K562 (cell line): ENCODE measurements around the gene IQUB. TPM values are rescaled to one million over a fixed set of nuclear protein-coding genes. Genes with fewer than 3 reads are reported as not detected.

Experiments
- ATAC-seq: fragments of 200-7000 bp; cut with Tn5 transposase; 3 replicates; pipeline ENCODE4 v1.9.1; 2020; ENCODE audit warnings: moderate library complexity
- BruUV-seq: library from RNA; stranded (reverse); fragments of 400-500 nt; replicated peaks from 2 replicates; lab custom pipeline; 2021; lab: Mats Ljungman, UMichigan
- CTCF ChIA-PET: fragments of 300-600 bp; formaldehyde crosslinking; extraction: SDS; loops from one replicate; lab custom pipeline; 2021; ENCODE audit warnings: low intra/inter-chr PET ratio; lab: Yijun Ruan, JAX
- POLR2A ChIA-PET: fragments of 300-600, 350-650 bp; sonication (Branson Sonifier 250); formaldehyde crosslinking; extraction: SDS; loops from one replicate; lab custom pipeline; 2021; ENCODE audit warnings: antibody characterized with exemption, inconsistent platforms; lab: Yijun Ruan, JAX
- DNase-seq, 4 experiments: peaks; one replicate each; pipeline versions ENCODE4 v3.0.0 to v3.0.0-alpha.2; 2011 to 2018; ENCODE audit warnings: low spot score in 3 of 4, mixed read lengths in 3 of 4; ENCODE audit errors: extremely low read depth in 1 of 4
- FAIRE-seq: peaks from 2 replicates; lab custom pipeline; 2011; peaks lifted over from hg19 to GRCh38; lab: Jason Lieb, UNC
- H2AFZ ChIP-seq: 2 replicates; pipeline ENCODE4 v1.6.0; 2011; ENCODE audit warnings: low read depth, low read length, control low read depth, inconsistent platforms
- H3K27ac ChIP-seq: fragments of 200-600 bp; 3 replicates; pipeline ENCODE4 v1.8.0; 2011; ENCODE audit warnings: low read depth, mild to moderate bottlenecking, control low read depth, inconsistent platforms, low read length, moderate library complexity, mixed read lengths; ENCODE audit errors: extremely low read depth
- H3K27me3 ChIP-seq, 2 experiments: fragments of 300-600 bp in 1 of 2; 2 replicates in 1 of 2; 3 replicates in 1 of 2; pipeline versions ENCODE4 v1.6.0 to v1.8.0; 2011; ENCODE audit warnings: inconsistent platforms in 2 of 2, low read length in 2 of 2, mild to moderate bottlenecking in 1 of 2, mixed read lengths in 1 of 2, moderate library complexity in 1 of 2; ENCODE audit not compliant: control insufficient read depth in 2 of 2, insufficient read depth in 2 of 2
- H3K36me3 ChIP-seq: fragments of 300-600 bp; 3 replicates; pipeline ENCODE4 v1.8.0; 2011; ENCODE audit warnings: mild to moderate bottlenecking, low read length, inconsistent platforms; ENCODE audit not compliant: control insufficient read depth, insufficient read depth
- H3K4me1 ChIP-seq, 2 experiments: fragments of 200-600 bp in 1 of 2; replicated peaks in 1 of 2; 2 replicates in 1 of 2; 3 replicates in 1 of 2; pipeline versions ENCODE4 v1.5.1 to v1.8.0; 2011; ENCODE audit warnings: inconsistent platforms in 2 of 2, low read length in 2 of 2, mild to moderate bottlenecking in 1 of 2, mixed read lengths in 1 of 2, moderate library complexity in 1 of 2; ENCODE audit not compliant: control insufficient read depth in 2 of 2, insufficient read depth in 2 of 2
- H3K4me2 ChIP-seq: 2 replicates; pipeline ENCODE4 v1.6.1; 2011; ENCODE audit warnings: low read length, control low read depth, inconsistent platforms, mixed read lengths; ENCODE audit not compliant: insufficient read depth
- H3K4me3 ChIP-seq: fragments of 200-600 bp; sonication (generic), shearing (Covaris generic); 2 replicates; pipeline ENCODE4 v1.5.1; 2016; ENCODE audit warnings: control low read depth, inconsistent platforms
- H3K79me2 ChIP-seq: fragments of 200-600 bp; 3 replicates; pipeline ENCODE4 v1.8.0; 2011; ENCODE audit warnings: low read length, inconsistent platforms; ENCODE audit not compliant: control insufficient read depth, insufficient read depth
- H3K9ac ChIP-seq, 2 experiments: 2 replicates each; pipeline versions ENCODE4 v1.6.0 to v1.6.1; 2011; ENCODE audit warnings: low read depth in 2 of 2, low read length in 2 of 2, control low read depth in 1 of 2, inconsistent platforms in 1 of 2, mild to moderate bottlenecking in 1 of 2, mixed read lengths in 1 of 2; ENCODE audit not compliant: insufficient read depth in 1 of 2
- H3K9me1 ChIP-seq: one replicate; pipeline ENCODE4 v1.6.0; 2011; ENCODE audit warnings: inconsistent platforms, mild to moderate bottlenecking, low read length, moderate library complexity; ENCODE audit not compliant: control insufficient read depth, insufficient read depth
- H3K9me3 ChIP-seq: replicated peaks from 2 replicates; pipeline ENCODE4 v1.5.1; 2011; ENCODE audit warnings: low read depth, low read length, inconsistent platforms; ENCODE audit not compliant: control insufficient read depth, insufficient read depth
- H4K20me1 ChIP-seq: replicated peaks from 2 replicates; pipeline ENCODE4 v1.6.1; 2011; ENCODE audit warnings: low read length, inconsistent platforms, mixed read lengths; ENCODE audit not compliant: control insufficient read depth, insufficient read depth
- CEBPG ChIP-seq, 3 experiments: fragments of 200-800 bp in 1 of 3; sonication (Bioruptor generic) in 1 of 3; sonication (generic) in 1 of 3; formaldehyde crosslinking in 1 of 3; IDR thresholded peaks in 2 of 3; conservative IDR thresholded peaks in 1 of 3; 2 replicates each; pipeline versions ENCODE4 v1.6.1 to v1.8.0; 2016 to 2022; ENCODE audit warnings: missing compliant biosample characterization in 2 of 3, missing genetic modification characterization in 2 of 3, mild to moderate bottlenecking in 1 of 3, missing genetic modification reagents in 1 of 3
- ETV6 ChIP-seq, 3 experiments: fragments of 150-350 bp in 1 of 3; sonication (generic) in 1 of 3; formaldehyde crosslinking in 1 of 3; IDR thresholded peaks; 2 replicates each; pipeline versions ENCODE4 v1.6.1 to v1.8.0; 2014 to 2022; ENCODE audit warnings: borderline replicate concordance in 2 of 3, low read depth in 2 of 3, antibody characterized with exemption in 1 of 3, low read length in 1 of 3, mild to moderate bottlenecking in 1 of 3, missing genetic modification reagents in 1 of 3
- HNRNPUL1 ChIP-seq: fragments of 200-400 bp; formaldehyde crosslinking; IDR thresholded peaks from 2 replicates; pipeline ENCODE4 v1.6.1; 2017; ENCODE audit warnings: low read length
- KAT7 ChIP-seq: sonication (generic); formaldehyde crosslinking; IDR thresholded peaks from 2 replicates; pipeline ENCODE4 v1.8.0; 2022; ENCODE audit warnings: missing genetic modification reagents, mild to moderate bottlenecking, borderline replicate concordance
- POLR2AphosphoS5 ChIP-seq: IDR thresholded peaks from 2 replicates; pipeline ENCODE4 v1.6.1; 2011; ENCODE audit warnings: mild to moderate bottlenecking, low read depth, low read length, moderate library complexity; ENCODE audit not compliant: control insufficient read depth, insufficient read depth
- ZNF175 ChIP-seq: fragments of 200-800 bp; sonication (Bioruptor generic); IDR thresholded peaks from 2 replicates; pipeline ENCODE4 v1.6.1; 2016; ENCODE audit warnings: low read depth, mild to moderate bottlenecking, missing genetic modification characterization, missing compliant biosample characterization
- WGBS: fragments of 100-300 bp; shearing (Covaris generic); methylation state at CpG from one replicate; pipeline ENCODE4 v1.1.6; 2016; ENCODE audit warnings: low coverage, mixed read lengths; ENCODE audit not compliant: insufficient coverage; ENCODE audit errors: missing lambda C conversion rate; 5-methylcytosine and 5-hydroxymethylcytosine counted together
- in situ Hi-C: fragments of 300-500 bp; cut with MboI; formaldehyde crosslinking; loops from 4 replicates; pipeline ENCODE4 v1.15.0; 2018; ENCODE audit warnings: inconsistent platforms, mixed read lengths
- intact Hi-C: fragments of 100-400 bp; cut with micrococcal nuclease; formaldehyde crosslinking; loops from 2 replicates; pipeline ENCODE4 v1.14.2; 2022
- polyA plus RNA-seq, 8 experiments: library from polyadenylated mRNA; depleted of rRNA in 4 of 8; stranded (reverse) in 5 of 8; unstranded in 3 of 8; fragments of >200 nt; fragmentation: Nextera tagmentation in 2 of 8; fragmentation: Illumina TruSeq in 1 of 8; extraction: Ambion mirVana in 2 of 8; extraction: Trizol in 1 of 8; gene quantifications; 2 replicates each; pipeline versions ENCODE4 v1.2.1 to v1.2.3, GENCODE V29; 2011 to 2014; ENCODE audit warnings: inconsistent platforms in 1 of 8, missing spikeins in 1 of 8
- total RNA-seq, 7 experiments: library from RNA; depleted of rRNA in 6 of 7; stranded (reverse); fragments of >200 nt in 6 of 7; fragmentation: Illumina TruSeq in 2 of 7; extraction: Trizol in 2 of 7; gene quantifications; 2 replicates each; pipeline versions ENCODE4 v1.2.1 to v1.2.3, GENCODE V29; 2011 to 2021; ENCODE audit warnings: low replicate concordance in 1 of 7
- TF ChIP-seq, protein P1 (sequence below): sonication (generic); formaldehyde crosslinking; IDR thresholded peaks from 2 replicates; pipeline ENCODE4 v1.9.0; 2022; ENCODE audit warnings: mild to moderate bottlenecking, missing genetic modification reagents
- TF ChIP-seq, protein P2 (sequence below): fragments of 450-650 bp; conservative IDR thresholded peaks from 2 replicates; pipeline ENCODE4 v1.6.1; 2016; ENCODE audit warnings: missing genetic modification characterization, low read depth, mild to moderate bottlenecking, missing compliant biosample characterization, moderate library complexity
- TF ChIP-seq, protein P3 (sequence below): IDR thresholded peaks from 2 replicates; pipeline ENCODE4 v1.6.1; 2014; ENCODE audit warnings: antibody characterized with exemption

Gene IQUB
- total and polyA plus RNA-seq, 9 of the 15 experiments (the other 6 are each of a cell fraction or from before 2014, with no cell fraction given), result 0.62 to 2.6 (median 1.4) TPM

DNA sequence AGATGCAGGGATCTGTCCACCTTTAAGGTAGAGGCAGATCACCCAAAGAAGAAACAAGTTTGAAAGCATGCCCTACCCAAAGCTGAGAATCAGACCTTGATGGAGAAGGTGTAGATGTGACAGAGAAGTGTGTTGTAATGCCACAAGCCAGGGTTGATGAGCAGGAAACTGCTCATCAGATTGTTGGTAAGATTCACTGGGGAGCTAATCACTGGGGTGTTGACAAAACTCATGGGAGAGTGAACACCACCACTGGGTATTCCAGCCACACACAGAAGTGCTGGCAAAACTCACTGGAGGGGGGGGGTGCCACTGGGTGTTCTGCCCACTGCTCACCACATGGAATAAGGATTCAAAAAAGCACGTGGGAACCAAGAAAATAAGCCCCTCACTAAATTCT is 95.2 kb downstream of the IQUB start:
- H3K4me3 ChIP-seq, result no peak overlapping the region
- H3K9me1 ChIP-seq, result no peaks in the 10 kb centered on the region
- H3K36me3 ChIP-seq, result no peaks in the 10 kb centered on the region
- no peak overlapping the region for H2AFZ ChIP-seq
- H3K27me3 ChIP-seq, result no peaks in the 10 kb centered on the region
- H4K20me1 ChIP-seq, result no peaks in the 10 kb centered on the region
- no peak overlapping the region for H3K4me2 ChIP-seq
- H3K79me2 ChIP-seq, result no peaks in the 10 kb centered on the region
- no peak for DNase-seq
- WGBS, result 0% methylated on average over 1 of the region's 1 CpG
- ChIA-PET POLR2A (interaction anchor here (0.7 kb wide), 1 partner anchor 336 kb away, joined by 3 read pairs; no protein-coding TSS in a partner anchor), CTCF (no interaction called here)
- TF ChIP-seq CEBPG (CRISPR knock-in tag; IDR thresholded peaks at IDR 0.05) (no peak), CEBPG (tag; conservative IDR thresholded peaks at IDR 0.05 in 1 of 2, IDR thresholded peaks at IDR 0.05 in 1 of 2) (no peak)
- no TSS peak for BruUV-seq
- no peak overlapping the region for H3K27ac ChIP-seq
- no peaks in the 10 kb centered on the region for H3K9me3 ChIP-seq
- intact Hi-C loops (no loop called here), in situ Hi-C loops (no loop called here)
- no peaks in the 10 kb centered on the region for H3K4me1 ChIP-seq
- FAIRE-seq, result no peak
- H3K9ac ChIP-seq, result no peak overlapping the region
- no peak for ATAC-seq

DNA sequence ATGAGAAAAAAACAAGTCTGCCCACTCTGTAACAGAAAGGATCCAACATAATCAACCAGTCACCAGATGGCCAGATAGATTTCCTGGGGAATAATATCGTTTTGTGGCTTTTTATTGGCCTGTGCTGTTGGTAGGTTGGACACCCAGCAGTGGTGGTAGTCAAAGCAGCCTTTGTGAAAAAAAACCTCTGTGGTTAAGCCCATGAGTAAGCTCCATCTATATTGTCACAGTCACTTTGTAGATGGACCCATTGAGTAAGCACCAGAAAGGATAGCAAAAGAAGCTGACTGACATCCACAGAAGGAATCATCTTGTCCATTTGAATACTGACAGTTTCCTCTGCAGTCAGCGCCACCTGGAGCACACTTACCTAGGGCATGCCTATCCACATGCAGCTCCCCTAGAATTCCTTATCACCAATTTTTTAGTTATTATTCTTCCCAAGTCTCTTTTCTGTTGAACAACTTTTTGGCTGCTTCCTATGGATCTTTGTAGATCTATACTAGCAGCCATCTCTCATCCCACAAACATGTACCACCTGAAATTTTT is 96.9 kb downstream of the IQUB start:
- no peak for DNase-seq
- in situ Hi-C loops (no loop called here), intact Hi-C loops (no loop called here)
- Histone ChIP-seq H3K79me2 (no peaks in the 10 kb centered on the region), H2AFZ (no peak overlapping the region), H3K9me3 (no peaks in the 10 kb centered on the region), H3K27ac (no peak overlapping the region), H3K4me3 (no peak overlapping the region), H3K9ac (no peak overlapping the region), H3K36me3 (no peaks in the 10 kb centered on the region), H4K20me1 (no peaks in the 10 kb centered on the region), H3K4me1 (no peaks in the 10 kb centered on the region), H3K9me1 (no peaks in the 10 kb centered on the region), H3K4me2 (no peak overlapping the region), H3K27me3 (no peaks in the 10 kb centered on the region)
- 0% methylated on average over 2 of the region's 2 CpGs for WGBS
- ATAC-seq, result no peak
- no TSS peak for BruUV-seq
- no peak for FAIRE-seq
- CTCF ChIA-PET, result interaction anchor here (0.6 kb wide), 1 partner anchor 127 kb away, joined by 4 read pairs; no protein-coding TSS in a partner anchor
- POLR2A ChIA-PET, result interaction anchor here (0.6 to 0.7 kb wide), 2 partner anchors 97 to 116 kb away, joined by 3 read pairs; partner anchors contain the start of gene IQUB
- TF ChIP-seq, protein P1, sequence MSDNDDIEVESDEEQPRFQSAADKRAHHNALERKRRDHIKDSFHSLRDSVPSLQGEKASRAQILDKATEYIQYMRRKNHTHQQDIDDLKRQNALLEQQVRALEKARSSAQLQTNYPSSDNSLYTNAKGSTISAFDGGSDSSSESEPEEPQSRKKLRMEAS (CRISPR knock-in tag), result no peak
- no peak for TF ChIP-seq ETV6 (IDR thresholded peaks at IDR 0.05; ENCODE audit: borderline replicate concordance in 1 of 2, low read depth in 2 of 2, low read length in 1 of 2)
- no peak for TF ChIP-seq ETV6 (CRISPR knock-in tag; IDR thresholded peaks at IDR 0.05; ENCODE audit: borderline replicate concordance)
- no peak for TF ChIP-seq HNRNPUL1
- TF ChIP-seq, protein P2, sequence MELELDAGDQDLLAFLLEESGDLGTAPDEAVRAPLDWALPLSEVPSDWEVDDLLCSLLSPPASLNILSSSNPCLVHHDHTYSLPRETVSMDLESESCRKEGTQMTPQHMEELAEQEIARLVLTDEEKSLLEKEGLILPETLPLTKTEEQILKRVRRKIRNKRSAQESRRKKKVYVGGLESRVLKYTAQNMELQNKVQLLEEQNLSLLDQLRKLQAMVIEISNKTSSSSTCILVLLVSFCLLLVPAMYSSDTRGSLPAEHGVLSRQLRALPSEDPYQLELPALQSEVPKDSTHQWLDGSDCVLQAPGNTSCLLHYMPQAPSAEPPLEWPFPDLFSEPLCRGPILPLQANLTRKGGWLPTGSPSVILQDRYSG, result no peak
- TF ChIP-seq, protein P3, sequence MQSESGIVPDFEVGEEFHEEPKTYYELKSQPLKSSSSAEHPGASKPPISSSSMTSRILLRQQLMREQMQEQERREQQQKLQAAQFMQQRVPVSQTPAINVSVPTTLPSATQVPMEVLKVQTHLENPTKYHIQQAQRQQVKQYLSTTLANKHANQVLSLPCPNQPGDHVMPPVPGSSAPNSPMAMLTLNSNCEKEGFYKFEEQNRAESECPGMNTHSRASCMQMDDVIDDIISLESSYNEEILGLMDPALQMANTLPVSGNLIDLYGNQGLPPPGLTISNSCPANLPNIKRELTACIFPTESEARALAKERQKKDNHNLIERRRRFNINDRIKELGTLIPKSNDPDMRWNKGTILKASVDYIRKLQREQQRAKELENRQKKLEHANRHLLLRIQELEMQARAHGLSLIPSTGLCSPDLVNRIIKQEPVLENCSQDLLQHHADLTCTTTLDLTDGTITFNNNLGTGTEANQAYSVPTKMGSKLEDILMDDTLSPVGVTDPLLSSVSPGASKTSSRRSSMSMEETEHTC, result no peak
- no peak for TF ChIP-seq ZNF175 (CRISPR knock-in tag)
- TF ChIP-seq KAT7 (CRISPR knock-in tag), result no peak
- TF ChIP-seq POLR2AphosphoS5, result no peak
